ENCODE data around the gene NPM3. TPM values are rescaled to one million over a fixed set of nuclear protein-coding genes. Genes with fewer than 3 reads are reported as not detected.

The NPM3 gene
- total RNA-seq, 1 donor from 2014 or later = 45.2 TPM

DNA sequence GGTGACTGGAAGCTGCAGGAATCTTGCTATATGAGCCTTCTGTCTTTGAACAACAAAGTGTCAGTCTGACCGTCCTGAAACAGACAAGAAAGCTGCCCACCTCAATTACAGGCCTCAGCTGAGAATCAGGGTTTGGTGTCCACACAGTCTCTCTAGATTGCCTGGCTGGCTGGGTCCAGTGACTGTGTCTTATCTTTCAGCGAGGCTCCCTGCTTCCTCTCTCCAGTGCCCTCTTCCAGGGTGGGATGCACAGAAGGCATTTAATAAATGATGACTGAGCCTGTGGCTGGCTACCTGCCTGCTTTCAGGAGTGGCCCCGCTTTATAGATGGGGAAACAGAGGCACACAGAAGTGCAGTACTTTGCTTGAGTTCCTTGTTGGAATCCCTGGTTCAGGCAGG is 34.8 kb downstream of the NPM3 start:
- Mint-ChIP-seq H3K36me3 (no peaks in the 10 kb centered on the region), H3K27ac (no peak overlapping the region), H3K4me1 (peaks cover 8% of the 10 kb centered on the region), H3K4me3 (no peak overlapping the region), H3K9me3 (no peaks in the 10 kb centered on the region), H3K27me3 (ENCODE audit: low read depth) (peaks cover 18% of the 10 kb centered on the region)
- DNase-seq (ENCODE audit: low spot score in 2 of 2, unreplicated experiment in 2 of 2) = no peak
- TF ChIP-seq CTCF (IDR thresholded peaks at IDR 0.05; ENCODE audit: unreplicated experiment) = no peak

- no peak for TF ChIP-seq CTCF (IDR thresholded peaks at IDR 0.05; ENCODE audit: unreplicated experiment)
- H3K9me3 Mint-ChIP-seq = no peaks in the 10 kb centered on the region
- no peaks in the 10 kb centered on the region for H3K36me3 Mint-ChIP-seq
- H3K4me1 Mint-ChIP-seq = peaks cover 8% of the 10 kb centered on the region
- no peak overlapping the region for H3K27ac Mint-ChIP-seq
- no peak for DNase-seq (ENCODE audit: low spot score in 2 of 2, unreplicated experiment in 2 of 2)
- H3K27me3 Mint-ChIP-seq (ENCODE audit: low read depth) = peaks cover 24% of the 10 kb centered on the region
- no peak overlapping the region for H3K4me3 Mint-ChIP-seq
Measured at GRCh38 chr10:101745074-101745696, 38.1 kb downstream of the NPM3 start.

- Mint-ChIP-seq H3K36me3 (no peaks in the 10 kb centered on the region), H3K4me3 (no peak overlapping the region), H3K27me3 (ENCODE audit: low read depth) (peaks cover 29% of the 10 kb centered on the region), H3K4me1 (peaks cover under 1% of the 10 kb centered on the region), H3K27ac (no peak overlapping the region), H3K9me3 (no peaks in the 10 kb centered on the region)
- DNase-seq (ENCODE audit: low spot score in 2 of 2, unreplicated experiment in 2 of 2) = no peak
- no peak for TF ChIP-seq CTCF (IDR thresholded peaks at IDR 0.05; ENCODE audit: unreplicated experiment)
Measured at GRCh38 chr10:101744267-101744666, 39.0 kb downstream of the NPM3 start.

DNA sequence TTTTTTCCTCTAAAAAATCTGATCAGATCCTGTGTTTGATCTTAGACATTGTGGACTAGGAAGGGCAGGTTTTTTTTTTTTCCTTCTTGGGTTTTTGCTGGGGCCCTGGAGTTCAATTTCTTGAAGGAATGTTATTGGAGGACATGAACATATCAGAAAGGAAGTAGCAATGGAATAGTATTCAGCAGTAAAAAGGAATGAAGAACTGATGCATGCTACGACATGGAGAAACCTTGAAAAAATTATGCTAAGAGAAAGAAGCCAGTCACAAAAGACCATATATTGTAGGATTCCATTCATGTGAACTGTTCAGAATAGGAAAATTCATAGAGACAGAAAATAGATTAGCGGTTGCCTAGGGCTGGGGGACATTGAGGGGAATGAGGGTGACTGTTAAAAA is 41.3 kb downstream of the NPM3 start:
- DNase-seq (ENCODE audit: low spot score in 2 of 2, unreplicated experiment in 2 of 2) = no peak
- Mint-ChIP-seq H3K36me3 (no peaks in the 10 kb centered on the region), H3K27me3 (ENCODE audit: low read depth) (peaks cover 29% of the 10 kb centered on the region), H3K9me3 (no peaks in the 10 kb centered on the region), H3K4me1 (no peaks in the 10 kb centered on the region), H3K4me3 (no peak overlapping the region), H3K27ac (no peak overlapping the region)
- TF ChIP-seq CTCF (IDR thresholded peaks at IDR 0.05; ENCODE audit: unreplicated experiment) = no peak

- TF ChIP-seq CTCF (IDR thresholded peaks at IDR 0.05; ENCODE audit: unreplicated experiment) = no peak
- H3K4me3 Mint-ChIP-seq = no peak overlapping the region
- no peaks in the 10 kb centered on the region for H3K4me1 Mint-ChIP-seq
- no peaks in the 10 kb centered on the region for H3K9me3 Mint-ChIP-seq
- no peak for DNase-seq (ENCODE audit: low spot score in 2 of 2, unreplicated experiment in 2 of 2)
- H3K27ac Mint-ChIP-seq = no peak overlapping the region
- H3K36me3 Mint-ChIP-seq = no peaks in the 10 kb centered on the region
- H3K27me3 Mint-ChIP-seq (ENCODE audit: low read depth) = peaks cover 36% of the 10 kb centered on the region
Measured at GRCh38 chr10:101736666-101737065, 46.6 kb downstream of the NPM3 start.

DNA sequence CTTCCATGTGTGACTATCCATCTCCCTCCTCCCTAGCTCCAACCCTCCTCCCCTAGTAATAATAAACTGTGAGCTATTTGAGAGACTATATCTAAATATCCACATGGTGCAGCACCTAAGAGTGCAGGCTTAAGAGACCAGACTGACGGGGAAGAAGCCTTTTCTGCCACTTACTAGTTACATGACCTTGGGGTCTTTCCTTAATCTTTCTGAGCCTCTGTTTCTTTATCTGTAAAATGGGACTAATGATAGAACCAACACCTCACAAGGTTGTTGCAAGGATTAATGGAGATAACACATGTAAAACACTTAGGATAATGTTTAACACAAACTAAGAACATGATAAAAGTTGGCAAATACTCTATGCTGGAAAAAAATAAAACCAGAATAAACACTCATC is 51.1 kb downstream of the NPM3 start:
- DNase-seq (ENCODE audit: low spot score in 2 of 2, unreplicated experiment in 2 of 2) = no peak
- Mint-ChIP-seq H3K27ac (no peak overlapping the region), H3K36me3 (no peaks in the 10 kb centered on the region), H3K4me3 (no peak overlapping the region), H3K27me3 (ENCODE audit: low read depth) (peaks cover 26% of the 10 kb centered on the region), H3K9me3 (no peaks in the 10 kb centered on the region), H3K4me1 (no peaks in the 10 kb centered on the region)
- no peak for TF ChIP-seq CTCF (IDR thresholded peaks at IDR 0.05; ENCODE audit: unreplicated experiment)
